Right lobe of liver (tissue), 4 donors: ENCODE measurements around the gene MAGEA6.

Experiments
- CTCF ChIP-seq, 4 donors: fragments of 200-600 bp in 3 of 4; fragments of 450-650 bp in 1 of 4; IDR thresholded peaks; one replicate each; pipeline versions ENCODE4 v1.5.1 to v1.8.0; 2016 to 2022; ENCODE audit warnings: antibody characterized with exemption in 4 of 4, mild to moderate bottlenecking in 2 of 4
- POLR2A ChIP-seq: fragments of 450-650 bp; IDR thresholded peaks from one replicate; pipeline ENCODE4 v1.6.1; 2017; ENCODE audit warnings: antibody characterized with exemption, mild to moderate bottlenecking
- donor health status: DM: no; HTN: no; CAD: no.
- donor health status: DM: no; HTN: no; CAD: no.
- donor health status: DM: no; HTN: yes; CAD: no.

DNA sequence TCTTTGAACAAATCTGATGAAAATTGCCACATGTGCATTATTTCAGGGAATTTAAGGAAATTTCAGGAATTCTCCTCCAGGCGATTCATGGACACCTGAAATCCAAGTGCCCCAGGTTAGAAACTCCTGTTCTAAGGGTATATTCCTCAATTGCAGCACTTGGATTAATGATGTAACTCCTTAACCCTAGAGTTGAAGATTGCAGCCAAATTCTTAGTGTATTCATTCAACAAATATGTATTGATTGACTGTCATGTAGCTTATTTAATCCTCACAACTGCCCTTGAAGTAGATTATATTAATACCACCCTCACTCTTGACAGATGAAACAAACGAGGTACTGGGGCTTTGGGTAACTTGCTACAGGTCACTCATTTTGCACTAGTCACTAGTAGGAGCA is 49.8 kb upstream of the MAGEA6 start:
- TF ChIP-seq CTCF (IDR thresholded peaks at IDR 0.05) (no peak), POLR2A (no peak)
